Vagina (tissue), 2 donors: Measurements from ENCODE around the gene GGA3. TPM values are rescaled to one million over a fixed set of nuclear protein-coding genes. Genes with fewer than 3 reads are reported as not detected.

Experiments
- DNase-seq, 2 donors: peaks; one replicate each; pipeline ENCODE4 v3.0.0-alpha.2; 2017; ENCODE audit errors: extremely low spot score in 2 of 2
- H3K27ac ChIP-seq: fragments of 200-600 bp; sonication (generic); one replicate; pipeline ENCODE4 v1.5.1; 2019
- H3K27me3 ChIP-seq: fragments of 200-600 bp; sonication (generic); one replicate; pipeline ENCODE4 v1.5.1; 2019
- H3K36me3 ChIP-seq, 2 donors: fragments of 200-600 bp; sonication (generic); one replicate each; pipeline ENCODE4 v1.5.1; 2017 to 2019
- H3K4me1 ChIP-seq: fragments of 200-600 bp; sonication (generic); one replicate; pipeline ENCODE4 v1.5.1; 2019
- H3K4me3 ChIP-seq, 2 donors: fragments of 200-600 bp; sonication (generic); 1 replicate in 1 of 2; 2 replicates in 1 of 2; pipeline ENCODE4 v1.5.1; 2016 to 2019
- H3K9me3 ChIP-seq: fragments of 200-600 bp; sonication (generic); one replicate; pipeline ENCODE4 v1.5.1; 2019
- CTCF ChIP-seq, 3 experiments: fragments of 450-650 bp in 2 of 3; fragments of 200-600 bp in 1 of 3; sonication (generic) in 1 of 3; IDR thresholded peaks; one replicate each; pipeline ENCODE4 v1.5.1; 2017 to 2019; ENCODE audit warnings: antibody characterized with exemption in 3 of 3, mild to moderate bottlenecking in 2 of 3, moderate library complexity in 2 of 3
- POLR2A ChIP-seq, 2 donors: fragments of 450-650 bp; IDR thresholded peaks; one replicate each; pipeline ENCODE4 v1.6.1; 2017; ENCODE audit warnings: antibody characterized with exemption in 2 of 2, mild to moderate bottlenecking in 2 of 2, moderate library complexity in 2 of 2
- POLR2AphosphoS5 ChIP-seq, 2 donors: sonication (generic); formaldehyde crosslinking; IDR thresholded peaks; one replicate each; pipeline ENCODE4 v1.9.0; 2017; ENCODE audit warnings: antibody characterized with exemption in 2 of 2, mild to moderate bottlenecking in 2 of 2, low read depth in 1 of 2; ENCODE audit not compliant: insufficient read depth in 1 of 2
- intact Hi-C: fragments of 100-400 bp; cut with DNase I; formaldehyde crosslinking; loops from one replicate; pipeline ENCODE4 v1.15.1; 2023
- total RNA-seq: library from RNA; depleted of rRNA; stranded (reverse); fragments of >200 nt; gene quantifications from one replicate; pipeline ENCODE4 v1.2.3, GENCODE V29; 2016

GGA3 gene
- total RNA-seq, 1 donor from 2014 or later, result 36.8 TPM

- intact Hi-C loops, result no loop called here
- no peaks in the 10 kb centered on the region for H3K27me3 ChIP-seq
- no peak for DNase-seq
- H3K9me3 ChIP-seq, result no peaks in the 10 kb centered on the region
- no peaks in the 10 kb centered on the region for H3K4me1 ChIP-seq
- H3K27ac ChIP-seq, result no peak overlapping the region
- no peak overlapping the region for H3K4me3 ChIP-seq
- TF ChIP-seq POLR2A (IDR thresholded peaks at IDR 0.05) (no peak), CTCF (IDR thresholded peaks at IDR 0.05) (no peak), POLR2AphosphoS5 (IDR thresholded peaks at IDR 0.05; ENCODE audit: insufficient read depth in 1 of 2, low read depth in 1 of 2) (no peak)
- peaks cover 0 to 73% of the 10 kb centered on the region in 2 donors for H3K36me3 ChIP-seq
Measured at GRCh38 chr17:75244133-75244866, 17.1 kb downstream of the GGA3 start.

GRCh38 chr17:75242461-75243042 is 18.9 kb downstream of the GGA3 start:
- TF ChIP-seq POLR2A (IDR thresholded peaks at IDR 0.05), result no peak
- TF ChIP-seq POLR2AphosphoS5 (IDR thresholded peaks at IDR 0.05; ENCODE audit: insufficient read depth in 1 of 2, low read depth in 1 of 2), result no peak
- no peak for TF ChIP-seq CTCF (IDR thresholded peaks at IDR 0.05)
- H3K9me3 ChIP-seq, result no peaks in the 10 kb centered on the region
- H3K4me3 ChIP-seq, result no peak overlapping the region
- no peaks in the 10 kb centered on the region for H3K4me1 ChIP-seq
- no peak for DNase-seq
- no peak overlapping the region for H3K27ac ChIP-seq
- intact Hi-C loops, result no loop called here
- H3K36me3 ChIP-seq, result peaks cover 0 to 83% of the 10 kb centered on the region in 2 donors
- no peaks in the 10 kb centered on the region for H3K27me3 ChIP-seq

GRCh38 chr17:75241996-75242460 is 19.4 kb downstream of the GGA3 start:
- TF ChIP-seq POLR2A (IDR thresholded peaks at IDR 0.05), result no peak
- TF ChIP-seq POLR2AphosphoS5 (IDR thresholded peaks at IDR 0.05; ENCODE audit: insufficient read depth in 1 of 2, low read depth in 1 of 2), result no peak
- TF ChIP-seq CTCF (IDR thresholded peaks at IDR 0.05), result no peak
- no peak for DNase-seq
- Histone ChIP-seq H3K36me3 (peaks cover 0 to 89% of the 10 kb centered on the region in 2 donors), H3K27me3 (no peaks in the 10 kb centered on the region), H3K4me1 (no peaks in the 10 kb centered on the region), H3K4me3 (no peak overlapping the region), H3K9me3 (no peaks in the 10 kb centered on the region), H3K27ac (no peak overlapping the region)
- intact Hi-C loops, result no loop called here

- DNase-seq, result no peak
- intact Hi-C loops, result no loop called here
- Histone ChIP-seq H3K36me3 (peaks cover 0 to 92% of the 10 kb centered on the region in 2 donors), H3K4me3 (no peak overlapping the region), H3K4me1 (no peaks in the 10 kb centered on the region), H3K27me3 (no peaks in the 10 kb centered on the region), H3K9me3 (no peaks in the 10 kb centered on the region), H3K27ac (no peak overlapping the region)
- TF ChIP-seq POLR2A (IDR thresholded peaks at IDR 0.05), result no peak
- no peak for TF ChIP-seq CTCF (IDR thresholded peaks at IDR 0.05)
- no peak for TF ChIP-seq POLR2AphosphoS5 (IDR thresholded peaks at IDR 0.05; ENCODE audit: insufficient read depth in 1 of 2, low read depth in 1 of 2)
Measured at GRCh38 chr17:75241502-75241901, 19.9 kb downstream of the GGA3 start.

GRCh38 chr17:75241143-75241430 is 20.3 kb downstream of the GGA3 start:
- H3K27me3 ChIP-seq, result no peaks in the 10 kb centered on the region
- peaks cover 0 to 92% of the 10 kb centered on the region in 2 donors for H3K36me3 ChIP-seq
- no peak overlapping the region for H3K4me3 ChIP-seq
- DNase-seq, result no peak
- no peaks in the 10 kb centered on the region for H3K4me1 ChIP-seq
- intact Hi-C loops, result no loop called here
- TF ChIP-seq POLR2A (IDR thresholded peaks at IDR 0.05), result no peak
- no peak for TF ChIP-seq POLR2AphosphoS5 (IDR thresholded peaks at IDR 0.05; ENCODE audit: insufficient read depth in 1 of 2, low read depth in 1 of 2)
- TF ChIP-seq CTCF (IDR thresholded peaks at IDR 0.05), result no peak
- no peaks in the 10 kb centered on the region for H3K9me3 ChIP-seq
- no peak overlapping the region for H3K27ac ChIP-seq
